Body of pancreas (tissue), 4 donors: ENCODE data around the gene COX19. TPM values are rescaled to one million over a fixed set of nuclear protein-coding genes. Genes with fewer than 3 reads are reported as not detected.
"Not testable (repeated sequence)": the region's sequence is repeated elsewhere in the genome, so short reads cannot be mapped to it uniquely, and the experiment has no call there.

Source experiments
- ATAC-seq: fragments of 150-250 bp; one replicate; pipeline ENCODE4 v1.9.1; 2016
- DNase-seq, 4 donors: peaks; one replicate each; pipeline ENCODE4 v3.0.0-alpha.2; 2019
- H3K27ac ChIP-seq, 4 donors: fragments of 200-600 bp; sonication (generic); 1 replicate in 3 of 4; 2 replicates in 1 of 4; pipeline versions ENCODE4 v1.5.1 to v1.6.1; 2016 to 2019; ENCODE audit warnings: mild to moderate bottlenecking in 1 of 4, mixed read lengths in 1 of 4, moderate library complexity in 1 of 4
- H3K27me3 ChIP-seq, 2 donors: fragments of 200-600 bp; sonication (generic); one replicate each; pipeline ENCODE4 v1.6.0; 2016; ENCODE audit warnings: mild to moderate bottlenecking in 1 of 2
- H3K36me3 ChIP-seq, 2 donors: fragments of 200-600 bp; sonication (generic); replicated peaks in 1 of 2; 2 replicates each; pipeline ENCODE4 v1.5.1; 2016; ENCODE audit warnings: low read depth in 2 of 2; ENCODE audit not compliant: insufficient read depth in 1 of 2
- H3K4me1 ChIP-seq: fragments of 200-600 bp; sonication (generic); one replicate; pipeline ENCODE4 v1.6.0; 2016
- H3K4me3 ChIP-seq, 2 donors: fragments of 200-600 bp; sonication (generic); 1 replicate in 1 of 2; 2 replicates in 1 of 2; pipeline ENCODE4 v1.5.1; 2016 to 2019
- H3K9me3 ChIP-seq, 3 donors: fragments of 200-600 bp; sonication (generic); 1 replicate in 2 of 3; 2 replicates in 1 of 3; pipeline ENCODE4 v1.5.1; 2016
- CTCF ChIP-seq, 7 experiments: fragments of 450-650 bp in 4 of 7; fragments of 200-600 bp in 3 of 7; sonication (generic) in 3 of 7; IDR thresholded peaks; one replicate each; pipeline ENCODE4 v1.5.1; 2016 to 2019; ENCODE audit warnings: antibody characterized with exemption in 7 of 7
- POLR2A ChIP-seq, 3 donors: fragments of 450-650 bp; IDR thresholded peaks; one replicate each; pipeline ENCODE4 v1.6.1; 2016; ENCODE audit warnings: antibody characterized with exemption in 3 of 3, mild to moderate bottlenecking in 2 of 3
- WGBS, 2 donors: methylation state at CpG; one replicate each; pipeline ENCODE4 v1.1.5; 2017; 5-methylcytosine and 5-hydroxymethylcytosine counted together
- intact Hi-C: fragments of 100-400 bp; cut with DNase I; formaldehyde crosslinking; loops from one replicate; pipeline ENCODE4 v1.15.1; 2023
- total RNA-seq, 2 donors: library from RNA; depleted of rRNA; stranded (reverse); fragments of >200 nt; gene quantifications; one replicate each; pipeline ENCODE4 v1.1.0, GENCODE V29; 2016

Gene COX19
- total RNA-seq, 2 donors from 2014 or later: 9.6 to 25.1 TPM

- H3K4me3 ChIP-seq: no peak overlapping the region
- TF ChIP-seq CTCF (IDR thresholded peaks at IDR 0.05) (peak in 3 of 7 experiments; percentile 21 to 46 (median 25)), POLR2A (IDR thresholded peaks at IDR 0.05) (no peak)
- peaks cover 24% of the 10 kb centered on the region for H3K4me1 ChIP-seq
- intact Hi-C loops: no loop called here
- DNase-seq (peak in 1 of 4 donors; percentile 54), ATAC-seq (peak; percentile 26)
- peaks cover 3 to 12% of the 10 kb centered on the region in 2 donors for H3K36me3 ChIP-seq
- 24 to 35% methylated on average over 5 to 36 of the region's 37 CpGs for WGBS, 2 donors
- no peaks in the 10 kb centered on the region for H3K9me3 ChIP-seq
- no peaks in the 10 kb centered on the region for H3K27me3 ChIP-seq
- H3K27ac ChIP-seq: no peak overlapping the region
These were observed 11.9 kb downstream of the COX19 start for GRCh38 chr7:963236-964078.

GRCh38 chr7:962401-963081 lies 12.8 kb downstream of the COX19 start:
- intact Hi-C loops: no loop called here
- no peak for ATAC-seq
- no peak for DNase-seq
- no peak overlapping the region for H3K27ac ChIP-seq
- peaks cover 0 to 6% of the 10 kb centered on the region in 2 donors for H3K36me3 ChIP-seq
- no peaks in the 10 kb centered on the region for H3K9me3 ChIP-seq
- 80 to 90% methylated on average over 7 to 17 of the region's 17 CpGs for WGBS, 2 donors
- TF ChIP-seq CTCF (IDR thresholded peaks at IDR 0.05): no peak
- H3K27me3 ChIP-seq: no peaks in the 10 kb centered on the region
- peaks cover 24% of the 10 kb centered on the region for H3K4me1 ChIP-seq
- H3K4me3 ChIP-seq: no peak overlapping the region

GRCh38 chr7:961546-962400 lies 13.6 kb downstream of the COX19 start:
- H3K36me3 ChIP-seq: no peaks in the 10 kb centered on the region
- DNase-seq (no peak), ATAC-seq (no peak)
- peaks cover 24% of the 10 kb centered on the region for H3K4me1 ChIP-seq
- no peak overlapping the region for H3K27ac ChIP-seq
- TF ChIP-seq POLR2A (IDR thresholded peaks at IDR 0.05) (no peak), CTCF (IDR thresholded peaks at IDR 0.05) (no peak)
- intact Hi-C loops: no loop called here
- H3K4me3 ChIP-seq: no peak overlapping the region
- 88 to 90% methylated on average over 34 to 35 of the region's 37 CpGs for WGBS, 2 donors
- no peaks in the 10 kb centered on the region for H3K27me3 ChIP-seq
- no peaks in the 10 kb centered on the region for H3K9me3 ChIP-seq

- DNase-seq, intact Hi-C loops: not testable (repeated sequence)
- H3K4me1 ChIP-seq: peaks cover 24% of the 10 kb centered on the region
These were observed 14.4 kb downstream of the COX19 start for GRCh38 chr7:960972-961371.

More at GRCh38 chr7:960972-961371, 14.4 kb downstream of the COX19 start:
- not testable (repeated sequence) for H3K27me3 ChIP-seq, H3K9me3 ChIP-seq, H3K4me3 ChIP-seq, H3K36me3 ChIP-seq, ATAC-seq, H3K27ac ChIP-seq
- 70 to 76% methylated on average over 13 of the region's 13 CpGs for WGBS, 2 donors
